ENCODE results near the gene NAA80.

The NAA80 gene

GRCh38 chr3:50316657-50317242 is 17.5 kb upstream of the NAA80 start:
- TF ChIP-seq, protein P1, sequence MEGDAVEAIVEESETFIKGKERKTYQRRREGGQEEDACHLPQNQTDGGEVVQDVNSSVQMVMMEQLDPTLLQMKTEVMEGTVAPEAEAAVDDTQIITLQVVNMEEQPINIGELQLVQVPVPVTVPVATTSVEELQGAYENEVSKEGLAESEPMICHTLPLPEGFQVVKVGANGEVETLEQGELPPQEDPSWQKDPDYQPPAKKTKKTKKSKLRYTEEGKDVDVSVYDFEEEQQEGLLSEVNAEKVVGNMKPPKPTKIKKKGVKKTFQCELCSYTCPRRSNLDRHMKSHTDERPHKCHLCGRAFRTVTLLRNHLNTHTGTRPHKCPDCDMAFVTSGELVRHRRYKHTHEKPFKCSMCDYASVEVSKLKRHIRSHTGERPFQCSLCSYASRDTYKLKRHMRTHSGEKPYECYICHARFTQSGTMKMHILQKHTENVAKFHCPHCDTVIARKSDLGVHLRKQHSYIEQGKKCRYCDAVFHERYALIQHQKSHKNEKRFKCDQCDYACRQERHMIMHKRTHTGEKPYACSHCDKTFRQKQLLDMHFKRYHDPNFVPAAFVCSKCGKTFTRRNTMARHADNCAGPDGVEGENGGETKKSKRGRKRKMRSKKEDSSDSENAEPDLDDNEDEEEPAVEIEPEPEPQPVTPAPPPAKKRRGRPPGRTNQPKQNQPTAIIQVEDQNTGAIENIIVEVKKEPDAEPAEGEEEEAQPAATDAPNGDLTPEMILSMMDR (IDR thresholded peaks at IDR 0.05): no peak

- TF ChIP-seq, protein P1 (IDR thresholded peaks at IDR 0.05): no peak
These were observed 15.6 kb upstream of the NAA80 start for GRCh38 chr3:50314816-50315215.

DNA sequence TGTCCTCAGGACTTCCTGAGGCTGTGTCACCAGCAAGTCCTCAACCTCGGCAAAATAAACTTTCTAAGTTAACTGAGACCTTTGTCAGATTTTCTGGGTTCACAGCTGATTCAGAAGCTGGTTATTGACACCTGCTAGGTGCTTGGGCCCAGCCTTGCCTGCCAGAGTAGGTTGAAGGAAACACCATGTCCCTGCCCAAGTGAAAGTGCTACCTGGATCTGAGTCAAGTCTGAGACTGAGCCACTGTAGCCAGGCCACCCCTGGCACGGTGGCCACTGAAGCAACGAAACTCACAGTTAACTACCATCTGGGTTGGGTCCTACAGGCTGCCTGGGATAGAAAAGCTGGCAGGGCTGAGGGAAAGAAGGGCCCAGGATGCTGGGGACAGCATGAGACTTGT is 15.1 kb upstream of the NAA80 start:
- TF ChIP-seq, protein P1 (IDR thresholded peaks at IDR 0.05): no peak

- TF ChIP-seq, protein P1 (IDR thresholded peaks at IDR 0.05): no peak
These were observed 5.4 kb upstream of the NAA80 start for GRCh38 chr3:50304601-50305000.

DNA sequence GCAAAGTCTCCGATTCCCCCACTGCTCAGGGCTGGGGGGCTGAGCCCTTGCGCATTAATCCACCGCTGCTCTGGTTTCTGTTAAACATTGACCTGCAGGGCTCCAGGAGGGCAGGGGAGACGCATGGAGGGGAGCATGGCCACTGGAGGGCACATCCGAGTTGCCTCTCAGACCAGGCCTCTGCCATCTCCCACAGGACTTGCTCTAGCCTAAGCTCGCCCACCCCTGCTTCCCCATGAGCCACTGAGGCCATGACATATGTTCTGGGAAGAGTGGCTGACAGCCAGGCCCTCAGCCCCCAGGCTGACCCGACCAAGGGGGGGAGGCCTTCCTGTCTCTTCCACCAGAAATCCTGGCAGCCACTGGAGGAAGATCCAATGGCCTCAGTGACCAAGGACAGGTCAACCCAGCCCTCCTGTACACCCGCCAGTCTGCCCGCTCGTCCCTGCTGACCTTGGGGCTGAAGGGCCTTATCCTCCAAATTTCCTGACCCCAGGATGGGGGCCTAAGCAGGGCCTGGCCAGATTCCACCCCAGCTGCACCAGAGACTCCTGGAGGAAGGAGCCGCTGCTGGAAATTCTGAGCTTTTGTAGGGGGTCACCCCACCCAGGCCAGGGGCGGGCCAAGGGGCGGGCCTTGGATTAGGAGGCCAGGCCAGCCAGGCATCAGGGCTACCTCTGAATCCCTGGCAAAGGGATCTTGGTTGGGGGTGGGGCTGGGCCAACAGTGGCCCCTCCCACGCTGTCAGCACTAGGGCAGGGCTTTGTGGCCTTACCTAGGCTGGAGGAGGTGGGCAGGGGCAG is 4.0 kb upstream of the NAA80 start, which contains the start of gene HYAL1:
TSS of gene HYAL1 (minus strand) at position 562 of the 803 bp plus-strand sequence. CDS start 618 bp downstream, outside the sequence.
- TF ChIP-seq, protein P1 (IDR thresholded peaks at IDR 0.05): no peak; the same call in 1 of the 2 replicates

- TF ChIP-seq, protein P1 (IDR thresholded peaks at IDR 0.05): no peak
These were observed 3.1 kb upstream of the NAA80 start for GRCh38 chr3:50302095-50303012.

GRCh38 chr3:50300681-50301254 is 1.6 kb upstream of the NAA80 start:
- TF ChIP-seq, protein P1 (IDR thresholded peaks at IDR 0.05): no peak
